GM12878 (cell line): Measurements from ENCODE around the gene SACS. TPM values are rescaled to one million over a fixed set of nuclear protein-coding genes. Genes with fewer than 3 reads are reported as not detected.

ENCODE experiments used
- ATAC-seq: fragments of 200-7000 bp; cut with Tn5 transposase; 3 replicates; pipeline ENCODE4 v1.9.1; 2020; ENCODE audit warnings: mild to moderate bottlenecking, moderate library complexity
- BruUV-seq: library from RNA; stranded (reverse); fragments of 400-500 nt; replicated peaks from 2 replicates; lab custom pipeline; 2021; lab: Mats Ljungman, UMichigan
- CTCF ChIA-PET: fragments of 300-600 bp; sonication (Branson Sonifier 250); formaldehyde crosslinking; extraction: SDS; loops from one replicate; lab custom pipeline; 2021; ENCODE audit warnings: inconsistent platforms; lab: Yijun Ruan, JAX
- POLR2A ChIA-PET: fragments of 350-600 bp; formaldehyde crosslinking; extraction: SDS; loops from one replicate; lab custom pipeline; 2021; ENCODE audit warnings: inconsistent platforms; lab: Charles Lee
- RAD21 ChIA-PET: fragments of 300-600 bp; sonication (Branson Sonifier 250); formaldehyde crosslinking; loops from one replicate; lab custom pipeline; 2023; ENCODE audit warnings: antibody characterized with exemption; ENCODE audit not compliant: unreplicated experiment; lab: Charles Lee
- SMC1A ChIA-PET: fragments of 300-600 bp; sonication (Branson Sonifier 250); formaldehyde crosslinking; loops from one replicate; lab custom pipeline; 2023; ENCODE audit not compliant: unreplicated experiment, uncharacterized antibody; lab: Charles Lee
- DNase-seq: peaks from one replicate; pipeline ENCODE4 v3.0.0-alpha.2; 2011; ENCODE audit warnings: low read depth, low spot score
- FAIRE-seq: peaks from 3 replicates; lab custom pipeline; 2011; peaks lifted over from hg19 to GRCh38; lab: Jason Lieb, UNC
- H2AFZ ChIP-seq: 2 replicates; pipeline ENCODE4 v1.6.0; 2011; ENCODE audit warnings: low read depth, low read length, control low read depth; ENCODE audit not compliant: control insufficient read depth
- H3K27ac ChIP-seq: 2 replicates; pipeline ENCODE4 v1.5.1; 2011; ENCODE audit warnings: control low read depth; ENCODE audit not compliant: control insufficient read depth, insufficient read depth
- H3K27me3 ChIP-seq, 2 experiments: replicated peaks in 1 of 2; 2 replicates each; pipeline versions ENCODE4 v1.6.0 to v1.6.1; 2011; ENCODE audit warnings: low read length in 1 of 2; ENCODE audit not compliant: control insufficient read depth in 2 of 2, insufficient read depth in 2 of 2
- H3K36me3 ChIP-seq, 2 experiments: 2 replicates each; pipeline ENCODE4 v1.5.1; 2011; ENCODE audit warnings: low read length in 1 of 2; ENCODE audit not compliant: control insufficient read depth in 2 of 2, insufficient read depth in 2 of 2
- H3K4me1 ChIP-seq: 2 replicates; pipeline ENCODE4 v1.6.1; 2011; ENCODE audit warnings: mild to moderate bottlenecking, low read length, moderate library complexity, mixed read lengths; ENCODE audit not compliant: control insufficient read depth, insufficient read depth
- H3K4me2 ChIP-seq: 2 replicates; pipeline ENCODE4 v1.6.0; 2011; ENCODE audit warnings: control low read depth; ENCODE audit not compliant: control insufficient read depth, insufficient read depth
- H3K4me3 ChIP-seq: fragments of 200-600 bp; sonication (generic); 2 replicates; pipeline ENCODE4 v1.5.1; 2016
- H3K79me2 ChIP-seq: 2 replicates; pipeline ENCODE4 v1.6.0; 2011; ENCODE audit warnings: low read length; ENCODE audit not compliant: control insufficient read depth, insufficient read depth
- H3K9ac ChIP-seq: 2 replicates; pipeline ENCODE4 v1.8.0; 2011; ENCODE audit warnings: low read length, control low read depth, mixed read lengths; ENCODE audit not compliant: control insufficient read depth, insufficient read depth
- H3K9me3 ChIP-seq: replicated peaks from 3 replicates; pipeline ENCODE4 v1.5.1; 2011; ENCODE audit warnings: mild to moderate bottlenecking, low read length; ENCODE audit not compliant: control insufficient read depth, insufficient read depth
- H4K20me1 ChIP-seq: 2 replicates; pipeline ENCODE4 v1.6.0; 2011; ENCODE audit not compliant: control insufficient read depth, insufficient read depth
- ASH2L ChIP-seq: fragments of 300-600, 200-600 bp; sonication (generic); IDR thresholded peaks from 2 replicates; pipeline ENCODE4 v1.6.1; 2017; ENCODE audit warnings: low read depth, mild to moderate bottlenecking, borderline replicate concordance
- BCL11A ChIP-seq: IDR thresholded peaks from 2 replicates; pipeline ENCODE4 v1.6.1; 2011; ENCODE audit warnings: low read depth, low read length
- E2F8 ChIP-seq: fragments of 450-650 bp; IDR thresholded peaks from 2 replicates; pipeline ENCODE4 v1.6.1; 2018; ENCODE audit warnings: mild to moderate bottlenecking, low read depth, moderate library complexity; ENCODE audit not compliant: partially characterized antibody
- JUND ChIP-seq: IDR thresholded peaks from 2 replicates; pipeline ENCODE4 v1.6.1; 2012; ENCODE audit warnings: low read depth, mild to moderate bottlenecking, low read length, improper control_type of control experiment, moderate library complexity
- KAT2A ChIP-seq: conservative IDR thresholded peaks from 2 replicates; pipeline ENCODE4 v1.6.1; 2011; ENCODE audit warnings: low read depth, low read length; ENCODE audit not compliant: control insufficient read depth
- MTA3 ChIP-seq: IDR thresholded peaks from 2 replicates; pipeline ENCODE4 v1.6.1; 2012; ENCODE audit warnings: low read length, inconsistent platforms, borderline replicate concordance
- POLR2AphosphoS5 ChIP-seq: IDR thresholded peaks from 2 replicates; pipeline ENCODE4 v1.6.1; 2011; ENCODE audit warnings: mild to moderate bottlenecking, low read length, inconsistent platforms
- RAD51 ChIP-seq: fragments of 450-650 bp; IDR thresholded peaks from 2 replicates; pipeline ENCODE4 v1.6.1; 2016; ENCODE audit warnings: moderate library complexity, mild to moderate bottlenecking, inconsistent platforms
- RBBP5 ChIP-seq: fragments of 200-600 bp; sonication (generic); conservative IDR thresholded peaks from 2 replicates; pipeline ENCODE4 v1.6.1; 2016
- SIX5 ChIP-seq: IDR thresholded peaks from 2 replicates; pipeline ENCODE4 v1.6.1; 2011; ENCODE audit warnings: mild to moderate bottlenecking, low read depth, low read length, moderate library complexity; ENCODE audit not compliant: severe bottlenecking
- SMAD5 ChIP-seq: IDR thresholded peaks from 2 replicates; pipeline ENCODE4 v1.6.1; 2016; ENCODE audit warnings: antibody characterized with exemption, low read depth
- SMARCA5 ChIP-seq: fragments of 450-650 bp; IDR thresholded peaks from 2 replicates; pipeline ENCODE4 v1.6.1; 2017; ENCODE audit warnings: mild to moderate bottlenecking
- SMC3 ChIP-seq: IDR thresholded peaks from 2 replicates; pipeline ENCODE4 v1.6.1; 2011; ENCODE audit warnings: low read length, improper control_type of control experiment, borderline replicate concordance
- STAT1 ChIP-seq: fragments of 450-650 bp; conservative IDR thresholded peaks from 2 replicates; pipeline ENCODE4 v1.6.1; 2014; ENCODE audit warnings: antibody characterized with exemption, mild to moderate bottlenecking
- TCF7 ChIP-seq: IDR thresholded peaks from 2 replicates; pipeline ENCODE4 v1.6.1; 2014; ENCODE audit warnings: antibody characterized with exemption, borderline replicate concordance
- YBX1 ChIP-seq: fragments of 450-650 bp; IDR thresholded peaks from 2 replicates; pipeline ENCODE4 v1.6.1; 2016; ENCODE audit warnings: antibody characterized with exemption
- ZNF622 ChIP-seq: fragments of 450-650 bp; IDR thresholded peaks from 2 replicates; pipeline ENCODE4 v1.6.1; 2017; ENCODE audit warnings: mild to moderate bottlenecking, inconsistent platforms
- WGBS: methylation state at CpG from one replicate; pipeline ENCODE4 v1.1.6; 2016; ENCODE audit warnings: low lambda C conversion rate; ENCODE audit not compliant: insufficient replicate concordance, insufficient coverage; ENCODE audit errors: missing lambda C conversion rate; 5-methylcytosine and 5-hydroxymethylcytosine counted together
- in situ Hi-C: fragments of 300-500 bp; cut with MboI; formaldehyde crosslinking; loops from 9 replicates; pipeline ENCODE4 v1.14.3; 2018; ENCODE audit warnings: mixed read lengths
- intact Hi-C: fragments of 100-400 bp; cut with micrococcal nuclease; formaldehyde crosslinking; loops from one replicate; pipeline ENCODE4 v1.14.2; 2022; ENCODE audit not compliant: unreplicated experiment
- polyA plus RNA-seq, 11 experiments: library from polyadenylated mRNA; depleted of rRNA in 4 of 11; unstranded in 6 of 11; stranded (reverse) in 5 of 11; fragments of >200 nt; fragmentation: Nextera tagmentation in 4 of 11; fragmentation: Illumina TruSeq in 1 of 11; extraction: Ambion mirVana in 4 of 11; extraction: Trizol in 1 of 11; gene quantifications; 1 replicate in 1 of 11; 2 replicates in 10 of 11; pipeline versions ENCODE4 v1.2.1 to v1.2.3, GENCODE V29; 2011 to 2016; ENCODE audit warnings: inconsistent platforms in 2 of 11, missing spikeins in 2 of 11, low read depth in 1 of 11
- total RNA-seq, 4 experiments: library from RNA; depleted of rRNA in 3 of 4; stranded (reverse); fragments of >200 nt in 3 of 4; fragmentation: Illumina TruSeq in 1 of 4; extraction: Trizol in 1 of 4; gene quantifications; 2 replicates each; pipeline versions ENCODE4 v1.2.1 to v1.2.3, GENCODE V29; 2013 to 2021
- TF ChIP-seq, protein P1 (sequence below): IDR thresholded peaks from 2 replicates; pipeline ENCODE4 v1.6.1; 2012; ENCODE audit warnings: low read length, inconsistent platforms

The SACS gene
- total and polyA plus RNA-seq, 10 of the 15 experiments (the other 5 are each of a cell fraction or from before 2014, with no cell fraction given), result 9.9 to 74.9 (median 22.1) TPM

GRCh38 chr13:23292586-23292985 lies 140.9 kb downstream of the SACS start:
- TF ChIP-seq ASH2L (no peak), SMAD5 (no peak), SIX5 (no peak), JUND (no peak), STAT1 (no peak), MTA3 (no peak), YBX1 (no peak)
- ChIA-PET POLR2A (no interaction called here), CTCF (interaction anchor here (0.6 kb wide), 1 partner anchor 455 kb away, joined by 3 read pairs; no protein-coding TSS in a partner anchor), SMC1A (no interaction called here), RAD21 (no interaction called here)
- 8% methylated on average over 1 of the region's 1 CpG for WGBS
- intact Hi-C loops, result no loop called here
- BruUV-seq, result no TSS peak
- DNase-seq, result no peak
- H3K27ac ChIP-seq, result no peak overlapping the region
- H3K4me3 ChIP-seq, result no peak overlapping the region
- in situ Hi-C loops, result no loop called here
- H3K79me2 ChIP-seq, result no peaks in the 10 kb centered on the region
- H2AFZ ChIP-seq, result no peak overlapping the region
- no peak for FAIRE-seq
- H3K4me2 ChIP-seq, result no peak overlapping the region
- no peaks in the 10 kb centered on the region for H3K27me3 ChIP-seq
- no peaks in the 10 kb centered on the region for H4K20me1 ChIP-seq
- no peaks in the 10 kb centered on the region for H3K36me3 ChIP-seq
- no peaks in the 10 kb centered on the region for H3K9me3 ChIP-seq
- no peak for ATAC-seq
- H3K9ac ChIP-seq, result no peak overlapping the region
- H3K4me1 ChIP-seq, result no peaks in the 10 kb centered on the region

DNA sequence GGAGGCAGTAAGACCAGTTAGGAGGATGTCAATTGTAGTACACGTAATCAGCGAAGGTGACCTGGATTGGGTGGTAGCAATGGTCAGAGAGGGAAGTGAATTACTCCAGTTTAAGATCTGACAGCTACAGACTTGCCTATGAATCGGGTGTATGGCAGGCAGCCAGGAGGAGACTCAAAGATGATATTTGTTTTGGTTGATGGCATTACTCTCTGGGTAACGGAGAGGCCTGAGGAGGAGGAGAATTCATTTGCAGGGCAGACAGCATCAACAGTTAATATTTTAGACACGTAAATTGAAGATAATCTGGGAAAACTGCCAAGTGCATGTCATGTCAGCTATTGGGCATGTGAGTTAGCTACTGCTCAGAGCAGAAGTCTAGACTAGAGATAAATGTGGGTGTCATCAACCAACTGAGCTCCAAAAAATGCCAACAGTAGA lies 143.6 kb downstream of the SACS start:
- no peaks in the 10 kb centered on the region for H3K27me3 ChIP-seq
- no peaks in the 10 kb centered on the region for H3K36me3 ChIP-seq
- ChIA-PET POLR2A (no interaction called here), CTCF (no interaction called here), RAD21 (no interaction called here), SMC1A (no interaction called here)
- no peaks in the 10 kb centered on the region for H3K79me2 ChIP-seq
- H3K27ac ChIP-seq, result no peak overlapping the region
- H3K4me1 ChIP-seq, result no peaks in the 10 kb centered on the region
- ATAC-seq, result no peak
- intact Hi-C loops, result no loop called here
- H4K20me1 ChIP-seq, result no peaks in the 10 kb centered on the region
- 40% methylated on average over 5 of the region's 5 CpGs for WGBS
- in situ Hi-C loops, result no loop called here
- no peak overlapping the region for H3K9ac ChIP-seq
- no peak for DNase-seq
- no peak for FAIRE-seq
- no peak overlapping the region for H3K4me2 ChIP-seq
- H3K9me3 ChIP-seq, result no peaks in the 10 kb centered on the region
- BruUV-seq, result no TSS peak
- no peak overlapping the region for H2AFZ ChIP-seq
- H3K4me3 ChIP-seq, result no peak overlapping the region
- no peak for TF ChIP-seq RBBP5
- no peak for TF ChIP-seq SMC3
- no peak for TF ChIP-seq TCF7
- TF ChIP-seq KAT2A, result no peak
- TF ChIP-seq RAD51, result no peak
- TF ChIP-seq SMARCA5, result no peak
- no peak for TF ChIP-seq ZNF622
- TF ChIP-seq, protein P1, sequence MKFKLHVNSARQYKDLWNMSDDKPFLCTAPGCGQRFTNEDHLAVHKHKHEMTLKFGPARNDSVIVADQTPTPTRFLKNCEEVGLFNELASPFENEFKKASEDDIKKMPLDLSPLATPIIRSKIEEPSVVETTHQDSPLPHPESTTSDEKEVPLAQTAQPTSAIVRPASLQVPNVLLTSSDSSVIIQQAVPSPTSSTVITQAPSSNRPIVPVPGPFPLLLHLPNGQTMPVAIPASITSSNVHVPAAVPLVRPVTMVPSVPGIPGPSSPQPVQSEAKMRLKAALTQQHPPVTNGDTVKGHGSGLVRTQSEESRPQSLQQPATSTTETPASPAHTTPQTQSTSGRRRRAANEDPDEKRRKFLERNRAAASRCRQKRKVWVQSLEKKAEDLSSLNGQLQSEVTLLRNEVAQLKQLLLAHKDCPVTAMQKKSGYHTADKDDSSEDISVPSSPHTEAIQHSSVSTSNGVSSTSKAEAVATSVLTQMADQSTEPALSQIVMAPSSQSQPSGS, result no peak
- TF ChIP-seq POLR2AphosphoS5, result no peak
- no peak for TF ChIP-seq E2F8
- no peak for TF ChIP-seq BCL11A
